ENCODE results near the gene NAA25. TPM values are rescaled to one million over a fixed set of nuclear protein-coding genes. Genes with fewer than 3 reads are reported as not detected.

Gene NAA25
- polyA plus RNA-seq, 1 donor from 2014 or later: 30.7 TPM

Small RNA genes lying within 50 kb of the gene (small RNA-seq; reads per million reads assigned to genes)
- gene AC004024.1 (0 reads per million in 3 experiments), gene MIR3657 (0 reads per million in 3 experiments), gene RF00019 (0 to 1.2 (median 0) reads per million in 3 experiments)

Other genes starting within 250 kb of the NAA25 start
- 15.4 and 17.7 TPM in 2 replicates for gene TMEM116, start 95.6 kb downstream of the NAA25 start, polyA plus RNA-seq
- gene ERP29, start 95.4 kb downstream of the NAA25 start, polyA plus RNA-seq: 159 and 172 TPM in 2 replicates
- gene TRAFD1, start 16.8 kb upstream of the NAA25 start, polyA plus RNA-seq: 67.6 and 75.6 TPM in 2 replicates